Activated naive CD4-positive, alpha-beta T cell treated with anti-CD3 and anti-CD28 coated beads for 36 hours (primary cell): ENCODE results near the gene GALR1. TPM values are rescaled to one million over a fixed set of nuclear protein-coding genes. Genes with fewer than 3 reads are reported as not detected.
"Not testable (repeated sequence)": the region's sequence is repeated elsewhere in the genome, so short reads cannot be mapped to it uniquely, and the experiment has no call there.

Experiments used
- CTCF ChIA-PET: fragments of 350-600 bp; sonication (Branson Sonifier 250); formaldehyde crosslinking; loops from one replicate; lab custom pipeline; 2021; ENCODE audit warnings: antibody characterized with exemption; lab: Charles Lee
- DNase-seq: peaks from one replicate; pipeline ENCODE4 v3.0.0-alpha.2; 2020
- H3K27ac Mint-ChIP-seq: one replicate; pipeline ENCODE4 v1.8.0; 2021; ENCODE audit warnings: mild to moderate bottlenecking, mixed read lengths
- H3K27me3 Mint-ChIP-seq: one replicate; pipeline ENCODE4 v1.8.0; 2021; ENCODE audit warnings: low read depth, mixed read lengths
- H3K36me3 Mint-ChIP-seq: one replicate; pipeline ENCODE4 v1.8.0; 2021; ENCODE audit warnings: low read depth, mixed read lengths
- H3K4me1 Mint-ChIP-seq: one replicate; pipeline ENCODE4 v1.8.0; 2021; ENCODE audit warnings: low read depth, mixed read lengths
- H3K4me3 Mint-ChIP-seq: one replicate; pipeline ENCODE4 v1.8.0; 2021; ENCODE audit warnings: mild to moderate bottlenecking, moderate library complexity, mixed read lengths
- H3K9me3 Mint-ChIP-seq: one replicate; pipeline ENCODE4 v1.8.0; 2021; ENCODE audit warnings: mixed read lengths
- intact Hi-C: fragments of 100-400 bp; cut with micrococcal nuclease; formaldehyde crosslinking; loops from one replicate; pipeline ENCODE4 v1.15.1; 2023
- total RNA-seq, 2 experiments: library from RNA; stranded (reverse); gene quantifications; one replicate each; pipeline ENCODE4 v1.2.3, GENCODE V29; 2021

Gene GALR1
- total RNA-seq, 2 experiments from 2014 or later, result not detected

GRCh38 chr18:77251730-77252050, 2.0 kb downstream of the GALR1 start:
- Mint-ChIP-seq H3K36me3 (no peaks in the 10 kb centered on the region), H3K27me3 (peaks cover 67% of the 10 kb centered on the region), H3K9me3 (peaks cover 5% of the 10 kb centered on the region), H3K4me3 (no peak overlapping the region), H3K4me1 (peaks cover 14% of the 10 kb centered on the region), H3K27ac (no peak overlapping the region)
- CTCF ChIA-PET, result no interaction called here
- intact Hi-C loops, result no loop called here
- DNase-seq, result no peak

GRCh38 chr18:77254711-77255405, 5.2 kb downstream of the GALR1 start:
- peaks cover 9% of the 10 kb centered on the region for H3K4me1 Mint-ChIP-seq
- peaks cover 3% of the 10 kb centered on the region for H3K9me3 Mint-ChIP-seq
- H3K27me3 Mint-ChIP-seq, result peaks cover 43% of the 10 kb centered on the region
- no peak overlapping the region for H3K4me3 Mint-ChIP-seq
- DNase-seq, result no peak
- no peaks in the 10 kb centered on the region for H3K36me3 Mint-ChIP-seq
- no peak overlapping the region for H3K27ac Mint-ChIP-seq
- intact Hi-C loops, result no loop called here
- CTCF ChIA-PET, result no interaction called here

- intact Hi-C loops, result no loop called here
- Mint-ChIP-seq H3K36me3 (no peaks in the 10 kb centered on the region), H3K4me1 (peaks cover 8% of the 10 kb centered on the region), H3K9me3 (peaks cover 3% of the 10 kb centered on the region), H3K27ac (no peak overlapping the region), H3K4me3 (no peak overlapping the region), H3K27me3 (peaks cover 42% of the 10 kb centered on the region)
- CTCF ChIA-PET, result no interaction called here
- no peak for DNase-seq
Observed at GRCh38 chr18:77255426-77256105, 5.9 kb downstream of the GALR1 start.

GRCh38 chr18:77262643-77263465, 13.2 kb downstream of the GALR1 start:
- intact Hi-C loops, result no loop called here
- H3K27me3 Mint-ChIP-seq, result peaks cover 4% of the 10 kb centered on the region
- no peak for DNase-seq
- H3K27ac Mint-ChIP-seq, result no peak overlapping the region
- H3K36me3 Mint-ChIP-seq, result no peaks in the 10 kb centered on the region
- H3K9me3 Mint-ChIP-seq, result peaks cover 15% of the 10 kb centered on the region
- H3K4me3 Mint-ChIP-seq, result no peak overlapping the region
- CTCF ChIA-PET, result interaction anchor here (0.5 kb wide), 1 partner anchor 263 kb away, joined by 7 read pairs; no protein-coding TSS in a partner anchor
- H3K4me1 Mint-ChIP-seq, result no peaks in the 10 kb centered on the region

- CTCF ChIA-PET, result interaction anchor here (0.5 kb wide), 1 partner anchor 263 kb away, joined by 7 read pairs; no protein-coding TSS in a partner anchor
- Mint-ChIP-seq H3K27me3 (peaks cover 5% of the 10 kb centered on the region), H3K9me3 (peaks cover 15% of the 10 kb centered on the region), H3K27ac (no peak overlapping the region), H3K36me3 (no peaks in the 10 kb centered on the region), H3K4me3 (no peak overlapping the region), H3K4me1 (no peaks in the 10 kb centered on the region)
- DNase-seq, result no peak
- intact Hi-C loops, result no loop called here
Observed at GRCh38 chr18:77263466-77263763, 13.8 kb downstream of the GALR1 start.

- CTCF ChIA-PET, result no interaction called here
- H3K4me3 Mint-ChIP-seq, result no peak overlapping the region
- no peaks in the 10 kb centered on the region for H3K4me1 Mint-ChIP-seq
- H3K36me3 Mint-ChIP-seq, result no peaks in the 10 kb centered on the region
- H3K9me3 Mint-ChIP-seq, result peaks cover 12% of the 10 kb centered on the region
- H3K27me3 Mint-ChIP-seq, result peaks cover 21% of the 10 kb centered on the region
- no peak for DNase-seq
- intact Hi-C loops, result no loop called here
- no peak overlapping the region for H3K27ac Mint-ChIP-seq
Observed at GRCh38 chr18:77267969-77268368, 18.3 kb downstream of the GALR1 start.

- CTCF ChIA-PET, result no interaction called here
- Mint-ChIP-seq H3K4me1 (no peaks in the 10 kb centered on the region), H3K27me3 (peaks cover 21% of the 10 kb centered on the region), H3K27ac (no peak overlapping the region), H3K9me3 (peaks cover 12% of the 10 kb centered on the region), H3K36me3 (no peaks in the 10 kb centered on the region), H3K4me3 (no peak overlapping the region)
- DNase-seq, result no peak
- intact Hi-C loops, result no loop called here
Observed at GRCh38 chr18:77268456-77268855, 18.8 kb downstream of the GALR1 start.

GRCh38 chr18:77271576-77272481, 22.2 kb downstream of the GALR1 start:
- Mint-ChIP-seq H3K9me3 (peaks cover 2% of the 10 kb centered on the region), H3K27ac (no peak overlapping the region), H3K4me3 (no peak overlapping the region), H3K4me1 (no peaks in the 10 kb centered on the region), H3K27me3 (peaks cover 21% of the 10 kb centered on the region), H3K36me3 (no peaks in the 10 kb centered on the region)
- no peak for DNase-seq
- intact Hi-C loops, result no loop called here
- CTCF ChIA-PET, result no interaction called here

- H3K27ac Mint-ChIP-seq, intact Hi-C loops, H3K4me1 Mint-ChIP-seq, H3K36me3 Mint-ChIP-seq, H3K4me3 Mint-ChIP-seq, DNase-seq, CTCF ChIA-PET, H3K9me3 Mint-ChIP-seq: not testable (repeated sequence)
- peaks cover 14% of the 10 kb centered on the region for H3K27me3 Mint-ChIP-seq
Observed at GRCh38 chr18:77290841-77291240, 41.2 kb downstream of the GALR1 start.

- no peak overlapping the region for H3K27ac Mint-ChIP-seq
- H3K27me3 Mint-ChIP-seq, result peaks cover 2% of the 10 kb centered on the region
- H3K9me3 Mint-ChIP-seq, result no peaks in the 10 kb centered on the region
- H3K36me3 Mint-ChIP-seq, result no peaks in the 10 kb centered on the region
- H3K4me3 Mint-ChIP-seq, result no peak overlapping the region
- intact Hi-C loops, result no loop called here
- CTCF ChIA-PET, result no interaction called here
- DNase-seq, result no peak
- H3K4me1 Mint-ChIP-seq, result no peaks in the 10 kb centered on the region
Observed at GRCh38 chr18:77298172-77298571, 48.5 kb downstream of the GALR1 start.

GRCh38 chr18:77299706-77300105, 50.1 kb downstream of the GALR1 start:
- Mint-ChIP-seq H3K9me3 (no peaks in the 10 kb centered on the region), H3K27ac (no peak overlapping the region), H3K4me1 (no peaks in the 10 kb centered on the region), H3K27me3 (peaks cover 2% of the 10 kb centered on the region), H3K36me3 (no peaks in the 10 kb centered on the region), H3K4me3 (no peak overlapping the region)
- intact Hi-C loops, result no loop called here
- DNase-seq, result no peak
- CTCF ChIA-PET, result no interaction called here

GRCh38 chr18:77300579-77300978, 50.9 kb downstream of the GALR1 start:
- Mint-ChIP-seq H3K27ac (no peak overlapping the region), H3K36me3 (no peaks in the 10 kb centered on the region), H3K27me3 (peaks cover 2% of the 10 kb centered on the region), H3K4me1 (no peaks in the 10 kb centered on the region), H3K4me3 (no peak overlapping the region), H3K9me3 (no peaks in the 10 kb centered on the region)
- CTCF ChIA-PET, result no interaction called here
- no peak for DNase-seq
- intact Hi-C loops, result no loop called here
